Measurements from ENCODE around the gene RNF8. TPM values are rescaled to one million over a fixed set of nuclear protein-coding genes. Genes with fewer than 3 reads are reported as not detected.
"Not testable (repeated sequence)": the region's sequence is repeated elsewhere in the genome, so short reads cannot be mapped to it uniquely, and the experiment has no call there.

RNF8 gene
- 18.7 and 18.8 TPM in 2 replicates for total RNA-seq

- no peaks in the 10 kb centered on the region for H3K9me3 Mint-ChIP-seq
- ChIA-PET POLR2A (interaction anchor here (0.6 to 1.7 kb wide), 6 partner anchors 79 to 598 kb away, joined by 3 to 11 read pairs (median 4); partner anchors contain the start of genes CMTR1 and ZFAND3), CTCF (no interaction called here)
- peak; percentile 98 for ATAC-seq (ENCODE audit: low read depth)
- no peaks in the 10 kb centered on the region for H3K27me3 Mint-ChIP-seq
- H3K4me3 Mint-ChIP-seq = peak within 1 kb of the TSS; percentile 94
- H3K36me3 Mint-ChIP-seq (ENCODE audit: low read depth) = peaks cover 5% of the 10 kb centered on the region
- TF ChIP-seq, protein P1, sequence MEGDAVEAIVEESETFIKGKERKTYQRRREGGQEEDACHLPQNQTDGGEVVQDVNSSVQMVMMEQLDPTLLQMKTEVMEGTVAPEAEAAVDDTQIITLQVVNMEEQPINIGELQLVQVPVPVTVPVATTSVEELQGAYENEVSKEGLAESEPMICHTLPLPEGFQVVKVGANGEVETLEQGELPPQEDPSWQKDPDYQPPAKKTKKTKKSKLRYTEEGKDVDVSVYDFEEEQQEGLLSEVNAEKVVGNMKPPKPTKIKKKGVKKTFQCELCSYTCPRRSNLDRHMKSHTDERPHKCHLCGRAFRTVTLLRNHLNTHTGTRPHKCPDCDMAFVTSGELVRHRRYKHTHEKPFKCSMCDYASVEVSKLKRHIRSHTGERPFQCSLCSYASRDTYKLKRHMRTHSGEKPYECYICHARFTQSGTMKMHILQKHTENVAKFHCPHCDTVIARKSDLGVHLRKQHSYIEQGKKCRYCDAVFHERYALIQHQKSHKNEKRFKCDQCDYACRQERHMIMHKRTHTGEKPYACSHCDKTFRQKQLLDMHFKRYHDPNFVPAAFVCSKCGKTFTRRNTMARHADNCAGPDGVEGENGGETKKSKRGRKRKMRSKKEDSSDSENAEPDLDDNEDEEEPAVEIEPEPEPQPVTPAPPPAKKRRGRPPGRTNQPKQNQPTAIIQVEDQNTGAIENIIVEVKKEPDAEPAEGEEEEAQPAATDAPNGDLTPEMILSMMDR (IDR thresholded peaks at IDR 0.05) = no peak
- peaks cover 20% of the 10 kb centered on the region for H3K4me1 Mint-ChIP-seq
- intact Hi-C loops (cut with micrococcal nuclease) = loop anchor here (1.0 kb wide), 1 partner anchor 79 kb away; the partner anchor contains the start of gene CMTR1
- peak within 1 kb of the TSS; percentile 80 for H3K27ac Mint-ChIP-seq
- DNase-seq = peak; percentile 88
Measured at GRCh38 chr6:37353761-37354525, at the start of gene RNF8. Gene RNF8, plus strand, starts transcription at chr6:37353983. Its CDS starts 182 bp downstream, at chr6:37354165.

GRCh38 chr6:37304766-37305165 is 49.0 kb upstream of the RNF8 start:
- POLR2A ChIA-PET = no interaction called here
- intact Hi-C loops (cut with micrococcal nuclease) = no loop called here
- no peak overlapping the region for H3K4me3 Mint-ChIP-seq
- H3K4me1 Mint-ChIP-seq = peaks cover 9% of the 10 kb centered on the region
- peaks cover 73% of the 10 kb centered on the region for H3K36me3 Mint-ChIP-seq (ENCODE audit: low read depth)
- H3K27ac Mint-ChIP-seq = no peak overlapping the region
- CTCF ChIA-PET = interaction anchor here (2.2 kb wide), 1 partner anchor 10 kb away, joined by 6 read pairs; no protein-coding TSS in a partner anchor
- no peaks in the 10 kb centered on the region for H3K27me3 Mint-ChIP-seq
- ATAC-seq (ENCODE audit: low read depth) (no peak), DNase-seq (no peak)
- no peaks in the 10 kb centered on the region for H3K9me3 Mint-ChIP-seq
- TF ChIP-seq, protein P1 (IDR thresholded peaks at IDR 0.05) = no peak

DNA sequence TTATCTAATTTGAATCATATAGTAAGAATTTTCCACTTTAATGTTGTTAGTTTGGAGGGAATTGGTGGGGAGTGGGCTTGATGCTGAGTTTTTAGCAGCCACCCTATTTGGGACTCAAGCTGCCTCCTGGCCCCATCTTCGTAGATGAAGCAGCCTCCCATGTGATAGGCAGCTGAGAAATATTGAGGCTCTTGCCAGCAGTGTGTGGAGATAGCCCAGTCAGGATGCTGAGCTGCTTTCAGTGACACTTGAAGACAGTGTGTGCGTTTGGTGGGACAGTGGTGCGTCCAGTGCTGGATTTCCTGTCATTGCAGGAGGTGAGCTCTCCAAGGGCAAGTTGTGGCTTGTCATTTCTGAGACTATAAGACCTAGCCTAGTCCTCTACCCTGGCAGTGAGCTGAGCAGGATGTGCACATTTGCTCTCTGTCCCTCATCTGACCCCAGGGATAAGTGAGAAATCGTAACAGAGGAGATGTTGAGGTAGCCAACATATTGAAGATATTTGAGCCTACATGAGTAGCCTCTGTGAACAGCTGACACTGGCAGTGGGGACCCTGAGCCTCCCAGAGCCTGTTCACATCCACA is 47.9 kb upstream of the RNF8 start:
- CTCF ChIA-PET = interaction anchor here (1.3 kb wide), 1 partner anchor 20 kb away, joined by 3 read pairs; no protein-coding TSS in a partner anchor
- Mint-ChIP-seq H3K9me3 (no peaks in the 10 kb centered on the region), H3K27ac (no peak overlapping the region), H3K36me3 (ENCODE audit: low read depth) (peaks cover 65% of the 10 kb centered on the region), H3K4me3 (no peak overlapping the region), H3K4me1 (peaks cover 9% of the 10 kb centered on the region), H3K27me3 (no peaks in the 10 kb centered on the region)
- POLR2A ChIA-PET = interaction anchor here (0.5 kb wide), 1 partner anchor 13 kb away, joined by 9 read pairs; no protein-coding TSS in a partner anchor
- TF ChIP-seq, protein P1 (IDR thresholded peaks at IDR 0.05) = no peak
- intact Hi-C loops (cut with micrococcal nuclease) = no loop called here
- DNase-seq (no peak), ATAC-seq (ENCODE audit: low read depth) (no peak)

- CTCF ChIA-PET = interaction anchor here (1.3 kb wide), 1 partner anchor 19 kb away, joined by 3 read pairs; no protein-coding TSS in a partner anchor
- H3K27ac Mint-ChIP-seq = no peak overlapping the region
- peaks cover 9% of the 10 kb centered on the region for H3K4me1 Mint-ChIP-seq
- TF ChIP-seq, protein P1 (IDR thresholded peaks at IDR 0.05) = no peak
- ATAC-seq (ENCODE audit: low read depth) (no peak), DNase-seq (no peak)
- intact Hi-C loops (cut with micrococcal nuclease) = no loop called here
- no peaks in the 10 kb centered on the region for H3K27me3 Mint-ChIP-seq
- POLR2A ChIA-PET = interaction anchor here (0.5 kb wide), 1 partner anchor 14 kb away, joined by 9 read pairs; no protein-coding TSS in a partner anchor
- no peaks in the 10 kb centered on the region for H3K9me3 Mint-ChIP-seq
- H3K36me3 Mint-ChIP-seq (ENCODE audit: low read depth) = peaks cover 61% of the 10 kb centered on the region
- no peak overlapping the region for H3K4me3 Mint-ChIP-seq
Measured at GRCh38 chr6:37306624-37307222, 47.1 kb upstream of the RNF8 start.

DNA sequence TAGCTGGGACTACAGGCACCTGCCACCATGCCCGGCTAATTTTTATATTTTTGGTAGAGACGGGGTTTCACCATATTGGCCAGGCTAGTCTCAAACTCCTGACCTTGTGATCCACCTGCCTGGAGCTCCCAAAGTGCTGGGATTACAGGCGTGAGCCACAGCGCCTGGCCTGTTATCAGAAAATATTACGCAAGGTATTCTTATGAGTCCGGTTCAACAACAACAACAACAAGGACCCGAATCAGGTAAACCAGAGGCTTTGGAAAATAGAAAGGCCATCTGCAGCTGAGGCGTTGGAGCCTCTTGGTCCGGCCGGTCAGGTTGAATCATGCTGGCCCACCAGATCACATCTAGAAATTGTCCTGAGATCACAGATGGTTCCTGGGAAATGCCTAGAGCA is 46.3 kb upstream of the RNF8 start:
- ATAC-seq (ENCODE audit: low read depth); DNase-seq; CTCF ChIA-PET; H3K27ac Mint-ChIP-seq; H3K4me3 Mint-ChIP-seq; H3K4me1 Mint-ChIP-seq; H3K9me3 Mint-ChIP-seq; intact Hi-C loops (cut with micrococcal nuclease); H3K27me3 Mint-ChIP-seq: not testable (repeated sequence)
- POLR2A ChIA-PET = interaction anchor here (0.7 kb wide), 1 partner anchor 1554 kb away, joined by 6 read pairs; no protein-coding TSS in a partner anchor
- H3K36me3 Mint-ChIP-seq (ENCODE audit: low read depth) = peaks cover 60% of the 10 kb centered on the region

Data from activated B cell treated with CpG ODN at 0.5 μM for 24 hours (primary cell).